NCI-H2171 treated with DMSO at 0.1 percent for 48 hours (cell line): ENCODE data around the gene PDE1C.

ENCODE experiments used
- DNase-seq: peaks from one replicate; lab custom pipeline; 2025; lab: John Stamatoyannopoulos, UW

The PDE1C gene

GRCh38 chr7:31772211-31772610 lies 298.0 kb downstream of the PDE1C start:
- DNase-seq = no peak

DNA sequence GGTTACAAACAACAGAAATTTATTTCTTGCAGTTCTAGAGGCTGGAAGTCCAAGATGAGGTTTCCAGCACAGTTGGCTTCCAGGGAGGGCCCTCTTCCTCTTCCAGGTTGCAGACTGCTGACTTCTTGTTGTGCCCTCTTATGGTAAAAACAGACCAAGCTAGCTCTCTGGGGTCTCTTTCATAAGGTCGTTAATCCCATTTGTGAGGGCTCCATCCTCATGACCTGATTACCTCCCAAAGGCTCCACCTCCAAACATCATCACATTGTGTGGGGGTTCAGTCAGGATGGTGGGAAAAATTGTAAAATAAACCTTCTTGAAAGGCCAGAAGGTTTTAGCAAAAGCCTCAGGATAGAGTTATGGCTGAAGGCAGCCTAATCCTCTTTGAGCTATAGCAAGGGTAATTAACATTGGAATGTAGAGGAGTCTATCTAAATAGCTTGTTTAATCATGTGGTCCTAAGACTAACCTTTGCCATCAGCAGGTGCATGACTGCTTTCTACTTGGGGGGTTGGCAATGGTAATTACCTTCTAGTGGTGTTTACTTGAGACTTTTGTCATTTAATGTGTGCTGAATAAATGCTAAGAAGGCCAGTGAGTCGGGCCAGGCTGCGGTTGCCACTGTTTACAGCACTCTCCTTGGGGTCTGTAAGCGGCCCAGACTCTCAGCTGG lies 302.4 kb downstream of the PDE1C start:
- no peak for DNase-seq

DNA sequence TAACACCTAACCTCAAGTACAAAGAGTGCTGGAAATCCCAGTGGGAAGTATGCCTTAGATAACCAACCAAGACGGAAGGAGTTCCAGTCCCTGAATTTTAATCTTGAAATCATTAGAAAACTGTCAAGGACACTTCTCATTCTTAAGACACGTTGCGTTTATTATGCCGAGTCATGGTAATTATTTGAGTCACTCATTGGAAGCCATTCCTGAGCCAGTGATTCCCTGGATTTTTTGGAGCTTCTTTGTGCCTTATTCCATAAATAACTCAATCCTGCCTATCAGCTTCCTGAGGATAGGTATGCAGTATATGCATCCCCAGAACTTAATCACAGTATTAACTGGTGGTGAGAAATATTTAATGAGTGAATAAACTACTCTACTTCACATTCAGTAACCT lies 305.7 kb downstream of the PDE1C start:
- no peak for DNase-seq

DNA sequence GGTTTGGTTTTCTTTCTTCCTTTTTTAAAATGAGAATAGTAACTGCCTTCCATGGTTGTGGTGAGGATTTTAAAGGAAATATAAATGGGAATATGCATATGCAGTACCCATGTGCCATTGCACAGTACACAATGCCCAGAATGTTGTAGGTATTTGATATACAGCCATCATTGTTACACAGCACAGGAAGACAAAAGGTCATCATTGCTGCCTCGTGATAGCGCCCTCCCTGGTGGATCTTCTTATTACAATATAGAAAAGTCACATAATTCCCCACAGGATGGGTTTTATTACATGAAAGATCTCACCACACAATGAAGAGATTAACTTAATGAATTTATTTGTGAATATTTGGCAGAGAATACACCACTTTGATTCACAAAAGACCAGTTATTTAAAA lies 306.7 kb downstream of the PDE1C start:
- no peak for DNase-seq

DNA sequence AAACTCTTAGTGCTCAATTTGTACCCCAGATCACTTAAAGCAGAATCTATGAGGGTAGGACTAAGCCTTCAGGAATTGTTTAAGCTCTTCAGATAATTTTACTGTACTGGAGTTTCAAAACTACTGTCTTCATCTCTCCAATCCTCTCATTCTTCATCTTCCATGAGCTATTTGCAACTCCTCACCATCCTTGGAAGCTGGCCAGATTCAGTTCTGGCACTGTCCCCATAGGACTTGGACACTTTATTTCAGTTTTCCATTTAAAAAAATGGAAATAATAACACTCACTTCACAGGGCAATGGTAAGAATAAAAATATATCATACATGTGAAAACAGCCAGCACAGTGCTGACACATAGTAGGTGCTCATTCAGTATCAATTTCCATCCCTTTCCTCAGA lies 308.6 kb downstream of the PDE1C start:
- no peak for DNase-seq

- no peak for DNase-seq
These were observed 311.5 kb downstream of the PDE1C start for GRCh38 chr7:31758755-31759154.

GRCh38 chr7:31751726-31752125 lies 318.5 kb downstream of the PDE1C start:
- no peak for DNase-seq

DNA sequence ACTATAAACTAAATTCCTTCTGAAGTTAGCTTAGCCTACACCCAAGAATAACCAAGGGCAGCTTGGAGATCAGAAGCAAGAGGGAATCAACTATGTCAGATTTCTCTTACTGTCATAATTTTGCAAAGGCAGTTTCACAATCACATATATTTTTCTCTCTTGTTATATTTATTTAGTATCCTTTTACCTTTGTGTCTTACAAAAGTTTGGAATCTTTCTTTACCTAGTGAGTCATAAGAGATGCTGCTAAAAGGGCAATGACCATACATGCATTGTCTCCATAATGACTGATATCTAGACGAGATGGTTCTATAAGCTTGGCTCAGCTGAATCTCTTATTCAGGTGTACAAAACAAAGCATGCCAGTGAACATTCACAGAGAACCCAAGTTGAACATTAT lies 322.1 kb downstream of the PDE1C start:
- DNase-seq = no peak

DNA sequence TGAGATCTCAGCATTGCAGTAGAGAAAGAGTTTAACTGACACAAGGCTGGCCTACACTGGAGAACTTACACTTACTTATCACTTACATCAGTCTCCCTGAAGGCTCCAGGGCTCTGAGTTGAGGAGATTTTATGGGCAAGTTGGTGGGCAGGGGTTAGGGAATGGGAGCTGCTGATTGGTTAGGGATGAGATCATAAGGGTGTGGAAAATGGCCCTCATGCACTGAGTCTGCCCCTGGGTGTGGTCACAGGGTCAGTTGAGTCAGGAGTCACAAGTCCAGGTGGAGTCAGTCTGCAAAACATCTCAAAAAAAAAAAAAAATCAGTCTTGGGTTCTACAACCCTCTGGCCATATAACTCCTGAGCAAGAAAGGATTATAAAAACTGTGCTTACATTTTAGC lies 322.7 kb downstream of the PDE1C start:
- no peak for DNase-seq

GRCh38 chr7:31744294-31744874 lies 325.8 kb downstream of the PDE1C start:
- DNase-seq = peak; percentile 84

- no peak for DNase-seq
These were observed 328.4 kb downstream of the PDE1C start for GRCh38 chr7:31741852-31742251.

- peak; percentile 84 for DNase-seq
These were observed 333.9 kb downstream of the PDE1C start for GRCh38 chr7:31735991-31736982.

DNA sequence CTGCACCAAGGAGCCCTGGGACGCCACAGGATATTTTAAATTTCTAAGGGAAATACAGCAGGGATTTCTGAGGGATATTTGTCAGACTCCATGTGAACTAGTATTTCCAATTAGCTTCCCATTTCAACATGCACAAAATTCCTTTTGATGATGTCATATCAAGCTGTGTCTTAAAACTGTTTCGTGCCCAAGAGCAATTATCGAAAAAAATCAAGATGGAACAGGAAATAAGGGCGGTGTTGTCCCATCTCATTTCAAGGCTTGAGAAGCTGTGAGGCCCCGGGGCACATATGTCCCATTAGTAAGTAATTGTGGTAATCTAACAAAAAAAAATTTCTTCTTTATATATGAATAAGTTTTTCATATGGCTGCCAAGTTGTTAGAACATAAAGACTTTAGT lies 335.8 kb downstream of the PDE1C start:
- no peak for DNase-seq

- no peak for DNase-seq
These were observed 340.9 kb downstream of the PDE1C start for GRCh38 chr7:31729195-31729804.

GRCh38 chr7:31724696-31725095 lies 345.5 kb downstream of the PDE1C start:
- no peak for DNase-seq

- DNase-seq = no peak
These were observed 349.8 kb downstream of the PDE1C start for GRCh38 chr7:31720366-31720765.

- DNase-seq = no peak
These were observed 353.9 kb downstream of the PDE1C start for GRCh38 chr7:31716355-31716754.

GRCh38 chr7:31710171-31710570 lies 360.0 kb downstream of the PDE1C start:
- peak; percentile 29 for DNase-seq

DNA sequence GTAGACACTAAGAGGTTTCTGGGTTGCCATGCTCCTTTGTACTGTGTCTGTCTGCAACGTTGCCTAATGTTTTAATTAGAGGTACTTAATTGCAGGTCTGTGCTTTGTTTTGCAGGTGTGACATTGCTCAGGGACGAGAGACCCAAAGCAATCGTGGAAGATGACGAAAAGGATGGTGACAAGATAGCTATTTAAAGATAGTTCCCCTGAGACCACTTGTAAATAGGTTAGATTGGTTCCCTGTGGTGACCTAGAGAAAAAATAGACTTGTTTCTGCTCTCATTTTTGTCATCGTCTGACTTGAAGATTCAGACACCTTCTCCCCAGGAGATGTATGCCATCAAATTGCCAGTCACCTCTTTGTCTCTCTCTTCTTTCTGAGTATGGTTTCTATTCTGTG lies 363.1 kb downstream of the PDE1C start:
- no peak for DNase-seq

DNA sequence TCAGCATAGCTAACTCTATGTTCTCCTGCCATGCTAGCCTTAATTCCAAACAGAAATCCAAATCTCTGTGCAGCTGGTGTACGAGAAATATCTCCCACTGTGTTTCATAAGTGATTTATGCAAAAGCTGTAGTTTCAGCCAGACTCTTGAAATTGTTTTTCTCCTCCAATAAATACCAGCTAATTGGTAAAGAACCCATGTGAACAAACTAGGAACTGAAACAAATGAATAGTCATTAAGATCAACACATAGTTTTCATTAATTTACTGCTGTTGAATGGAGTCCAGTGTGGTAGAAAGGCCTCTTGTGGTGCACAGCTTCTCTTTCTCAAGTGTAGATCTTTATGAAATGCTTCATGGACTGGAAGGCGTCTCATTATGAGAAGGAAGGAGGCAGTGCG lies 364.8 kb downstream of the PDE1C start:
- no peak for DNase-seq

- no peak for DNase-seq
These were observed 367.9 kb downstream of the PDE1C start for GRCh38 chr7:31702354-31702753.
